Measurements from ENCODE around the gene AVP. TPM values are rescaled to one million over a fixed set of nuclear protein-coding genes. Genes with fewer than 3 reads are reported as not detected.

Gene AVP
- polyA plus RNA-seq, 4 donors, result 0.43 TPM; not detected in 3

Other genes starting within 250 kb of the AVP start
- 10 to 100 TPM; 51.6 to 97.2 (median 57.5) TPM for gene PCED1A, start 244.1 kb downstream of the AVP start, polyA plus RNA-seq (ENCODE audit: insufficient read length in 4 of 4)
- gene VPS16, start 244.0 kb downstream of the AVP start, polyA plus RNA-seq (ENCODE audit: insufficient read length in 4 of 4), result 10 to 100 TPM; 30.2 to 41.0 (median 37.3) TPM
- gene PTPRA, start 211.2 kb downstream of the AVP start, polyA plus RNA-seq (ENCODE audit: insufficient read length in 4 of 4), result 100 to 1,000 TPM in 3 of 4 donors, 10 to 100 TPM in 1; 87.0 to 141 (median 107) TPM
- gene GNRH2, start 41.1 kb downstream of the AVP start, polyA plus RNA-seq (ENCODE audit: insufficient read length in 4 of 4), result 1 to 10 TPM in 1 of 4 donors, under 1 TPM in 2, not detected in 1; 0.59 to 1.0 (median 0.63) TPM
- gene MRPS26, start 38.7 kb downstream of the AVP start, polyA plus RNA-seq (ENCODE audit: insufficient read length in 4 of 4), result 10 to 100 TPM; 36.8 to 72.5 (median 46.0) TPM
- gene OXT, start 13.1 kb downstream of the AVP start, polyA plus RNA-seq (ENCODE audit: insufficient read length in 4 of 4), result under 1 TPM in 2 of 4 donors, not detected in 2; 0.68 to 0.93 TPM
- 10 to 100 TPM; 13.4 to 21.4 (median 18.9) TPM for gene FASTKD5, start 75.1 kb upstream of the AVP start, polyA plus RNA-seq (ENCODE audit: insufficient read length in 4 of 4)
- 10 to 100 TPM in 1 of 4 donors, 1 to 10 TPM in 3; 8.7 to 13.0 (median 9.6) TPM for gene UBOX5, start 75.1 kb upstream of the AVP start, polyA plus RNA-seq (ENCODE audit: insufficient read length in 4 of 4)
- gene LZTS3, start 88.8 kb upstream of the AVP start, polyA plus RNA-seq (ENCODE audit: insufficient read length in 4 of 4), result 10 to 100 TPM in 3 of 4 donors, 1 to 10 TPM in 1; 4.9 to 20.9 (median 13.3) TPM
- gene DDRGK1, start 120.0 kb upstream of the AVP start, polyA plus RNA-seq (ENCODE audit: insufficient read length in 4 of 4), result 10 to 100 TPM; 34.3 to 59.7 (median 48.1) TPM
- 10 to 100 TPM; 39.4 to 79.6 (median 48.7) TPM for gene ITPA, start 124.8 kb upstream of the AVP start, polyA plus RNA-seq (ENCODE audit: insufficient read length in 4 of 4)
- 1 to 10 TPM in 3 of 4 donors, under 1 TPM in 1; 0.42 to 4.2 (median 2.1) TPM for gene SLC4A11, start 154.5 kb upstream of the AVP start, polyA plus RNA-seq (ENCODE audit: insufficient read length in 4 of 4)

Measured in left renal pelvis (tissue), 4 donors.